Left lung (tissue), 10 donors: ENCODE data around the gene FUNDC1. TPM values are rescaled to one million over a fixed set of nuclear protein-coding genes. Genes with fewer than 3 reads are reported as not detected.
"Not testable (repeated sequence)": the region's sequence is repeated elsewhere in the genome, so short reads cannot be mapped to it uniquely, and the experiment has no call there.

Experiments used
- ATAC-seq: fragments of 200-7000 bp; cut with Tn5 transposase; one replicate; pipeline ENCODE4 v1.9.1; 2020; ENCODE audit warnings: moderate library complexity
- DNase-seq, 4 donors: peaks; one replicate each; pipeline ENCODE4 v3.0.0-alpha.2; 2013 to 2020
- H3K27ac ChIP-seq, 2 donors: fragments of 200-600 bp; sonication (generic) in 1 of 2; one replicate each; pipeline versions ENCODE4 v1.5.0 to v1.8.0; 2020 to 2021
- H3K27me3 ChIP-seq, 2 donors: fragments of 200-600 bp; sonication (generic) in 1 of 2; one replicate each; pipeline versions ENCODE4 v1.5.0 to v1.8.0; 2020 to 2021
- H3K36me3 ChIP-seq, 2 donors: fragments of 200-600 bp; sonication (generic) in 1 of 2; one replicate each; pipeline versions ENCODE4 v1.5.0 to v1.8.0; 2020 to 2021
- H3K4me1 ChIP-seq, 2 donors: fragments of 200-600 bp; one replicate each; pipeline ENCODE4 v1.8.0; 2021
- H3K4me3 ChIP-seq, 2 donors: fragments of 200-600 bp; sonication (generic) in 1 of 2; one replicate each; pipeline versions ENCODE4 v1.5.0 to v1.8.0; 2020 to 2021; ENCODE audit warnings: mild to moderate bottlenecking in 1 of 2
- H3K9me3 ChIP-seq, 2 donors: fragments of 200-600 bp; sonication (generic) in 1 of 2; one replicate each; pipeline versions ENCODE4 v1.5.0 to v1.8.0; 2020 to 2021
- intact Hi-C, 2 donors: fragments of 100-400 bp; cut with DNase I; formaldehyde crosslinking; loops; one replicate each; pipeline versions ENCODE4 v1.11.2 to v1.14.2; 2022
- polyA plus RNA-seq, 6 donors: library from polyadenylated mRNA; unstranded; fragments of 120-200 nt; gene quantifications; one replicate each; pipeline ENCODE4 v1.2.1, GENCODE V29; 2013; ENCODE audit not compliant: insufficient read length in 6 of 6
- total RNA-seq, 2 donors: library from RNA; stranded (reverse); fragmentation: NEBNext Ultra II Directional; extraction: Animal tissue kit (Norgen Biotek cat#: 25700); gene quantifications; one replicate each; pipeline ENCODE4 v1.2.1, GENCODE V29; 2021
- TF ChIP-seq, protein P1 (sequence below), 2 donors: fragments of 200-600 bp; sonication (generic) in 1 of 2; IDR thresholded peaks; one replicate each; pipeline versions ENCODE4 v1.5.0 to v1.8.0; 2021; ENCODE audit warnings: antibody characterized with exemption in 2 of 2
- donor health status: DM: no; HTN: yes; CAD: no.
- donor health status: DM: no; HTN: no; CAD: no.

FUNDC1 gene
- total and polyA plus RNA-seq, 8 donors: 10.3 to 27.9 (median 23.8) TPM

DNA sequence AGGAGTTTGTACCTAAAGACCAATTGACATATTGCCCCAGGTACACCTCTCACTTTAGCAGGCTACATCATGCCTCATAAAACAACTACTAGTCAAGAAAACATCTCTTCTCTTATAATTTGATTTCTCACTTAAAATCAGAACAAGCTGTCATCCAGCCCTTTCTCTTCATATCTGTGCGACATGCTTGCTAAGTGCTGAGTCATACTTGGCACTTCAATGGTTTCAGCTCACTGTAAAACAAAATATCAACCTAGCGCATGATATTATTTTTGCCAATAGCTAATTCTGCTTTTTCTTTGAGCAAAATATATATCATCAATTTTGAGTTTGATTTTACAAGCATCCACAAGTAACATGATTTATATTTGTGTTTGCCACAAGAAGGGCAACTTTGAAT lies 27.9 kb upstream of the FUNDC1 start:
- Histone ChIP-seq H3K36me3 (no peaks in the 10 kb centered on the region), H3K27ac (no peak overlapping the region), H3K4me1 (no peaks in the 10 kb centered on the region), H3K4me3 (no peak overlapping the region), H3K9me3 (peaks cover 4 to 23% of the 10 kb centered on the region in 2 donors), H3K27me3 (no peaks in the 10 kb centered on the region)
- ATAC-seq (no peak), DNase-seq (peak in 1 of 4 donors; percentile 1)
- intact Hi-C loops: no loop called here
- TF ChIP-seq, protein P1, sequence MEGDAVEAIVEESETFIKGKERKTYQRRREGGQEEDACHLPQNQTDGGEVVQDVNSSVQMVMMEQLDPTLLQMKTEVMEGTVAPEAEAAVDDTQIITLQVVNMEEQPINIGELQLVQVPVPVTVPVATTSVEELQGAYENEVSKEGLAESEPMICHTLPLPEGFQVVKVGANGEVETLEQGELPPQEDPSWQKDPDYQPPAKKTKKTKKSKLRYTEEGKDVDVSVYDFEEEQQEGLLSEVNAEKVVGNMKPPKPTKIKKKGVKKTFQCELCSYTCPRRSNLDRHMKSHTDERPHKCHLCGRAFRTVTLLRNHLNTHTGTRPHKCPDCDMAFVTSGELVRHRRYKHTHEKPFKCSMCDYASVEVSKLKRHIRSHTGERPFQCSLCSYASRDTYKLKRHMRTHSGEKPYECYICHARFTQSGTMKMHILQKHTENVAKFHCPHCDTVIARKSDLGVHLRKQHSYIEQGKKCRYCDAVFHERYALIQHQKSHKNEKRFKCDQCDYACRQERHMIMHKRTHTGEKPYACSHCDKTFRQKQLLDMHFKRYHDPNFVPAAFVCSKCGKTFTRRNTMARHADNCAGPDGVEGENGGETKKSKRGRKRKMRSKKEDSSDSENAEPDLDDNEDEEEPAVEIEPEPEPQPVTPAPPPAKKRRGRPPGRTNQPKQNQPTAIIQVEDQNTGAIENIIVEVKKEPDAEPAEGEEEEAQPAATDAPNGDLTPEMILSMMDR (IDR thresholded peaks at IDR 0.05): no peak

DNA sequence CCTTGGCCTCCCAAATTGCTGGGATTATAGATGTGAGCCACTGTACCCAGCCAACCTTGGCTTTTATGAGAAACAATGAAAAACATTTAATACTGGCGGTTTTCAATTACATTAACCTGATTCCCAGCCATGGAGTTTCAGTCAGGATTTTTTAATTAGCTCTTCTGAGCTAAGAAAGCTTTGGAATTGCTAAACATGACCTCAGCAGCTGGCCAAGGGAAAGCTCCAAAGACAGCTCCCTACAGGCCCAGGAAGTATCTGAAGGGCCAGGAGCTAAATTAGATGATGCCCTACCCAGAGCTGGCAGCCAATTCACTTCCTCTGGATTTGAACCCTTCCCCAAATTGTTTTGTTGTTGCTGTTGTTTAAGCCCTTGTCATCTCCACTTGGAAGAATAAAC lies 26.5 kb upstream of the FUNDC1 start:
- intact Hi-C loops: no loop called here
- DNase-seq: no peak

DNA sequence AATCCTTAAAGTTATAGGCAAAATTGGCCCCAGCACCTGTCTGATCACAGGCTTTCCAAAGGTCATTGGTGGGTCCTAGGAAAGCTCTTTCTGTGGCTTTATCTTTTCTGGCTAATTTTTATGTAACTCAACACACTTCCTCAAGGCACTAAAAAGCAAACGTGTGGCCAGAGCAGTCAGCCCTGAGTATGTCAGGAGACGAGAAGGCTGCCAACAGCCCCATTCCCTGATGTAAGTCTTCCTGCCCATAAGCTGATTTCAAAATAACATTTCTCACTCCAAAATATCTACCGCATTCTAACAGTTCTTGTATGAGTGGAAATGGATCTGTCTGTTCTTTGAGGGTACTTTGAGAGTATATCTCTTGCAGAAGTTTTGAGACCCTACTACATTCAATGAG lies 25.5 kb upstream of the FUNDC1 start:
- no peak for ATAC-seq

More for the DNA sequence above, 26.5 kb upstream of the FUNDC1 start:
- Histone ChIP-seq H3K9me3 (peaks cover 4 to 23% of the 10 kb centered on the region in 2 donors), H3K27me3 (no peaks in the 10 kb centered on the region), H3K27ac (no peak overlapping the region), H3K4me1 (no peaks in the 10 kb centered on the region), H3K36me3 (no peaks in the 10 kb centered on the region), H3K4me3 (no peak overlapping the region)
- TF ChIP-seq, protein P1 (IDR thresholded peaks at IDR 0.05): no peak
- ATAC-seq: no peak

DNA sequence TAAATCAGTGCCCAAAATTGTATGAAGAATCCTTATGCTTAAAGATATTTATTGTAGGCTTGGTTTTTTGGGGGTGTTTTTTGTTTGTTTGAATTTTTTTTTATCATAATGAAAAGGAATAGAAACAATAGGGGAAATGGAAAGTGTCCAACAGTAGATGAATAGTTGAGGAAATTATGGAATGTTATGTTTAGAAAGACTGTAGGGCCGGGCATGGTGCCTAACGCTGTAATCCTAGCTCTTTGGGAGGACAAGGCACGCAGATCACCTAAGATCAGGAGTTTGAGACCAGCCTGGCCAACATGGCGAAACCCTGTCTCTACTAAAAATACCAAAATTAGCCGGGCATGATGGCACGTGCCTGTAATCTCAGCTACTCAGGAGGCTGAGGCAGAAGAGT lies 19.2 kb upstream of the FUNDC1 start:
- ATAC-seq, H3K36me3 ChIP-seq, intact Hi-C loops, H3K4me3 ChIP-seq, H3K9me3 ChIP-seq, DNase-seq, H3K27me3 ChIP-seq, H3K27ac ChIP-seq, H3K4me1 ChIP-seq: not testable (repeated sequence)

More for the DNA sequence above, 25.5 kb upstream of the FUNDC1 start:
- Histone ChIP-seq H3K36me3 (no peaks in the 10 kb centered on the region), H3K27me3 (no peaks in the 10 kb centered on the region), H3K27ac (no peak overlapping the region), H3K4me1 (no peaks in the 10 kb centered on the region), H3K9me3 (peaks cover 4 to 19% of the 10 kb centered on the region in 2 donors), H3K4me3 (no peak overlapping the region)
- no peak for DNase-seq
- TF ChIP-seq, protein P1 (IDR thresholded peaks at IDR 0.05): no peak
- intact Hi-C loops: no loop called here

DNA sequence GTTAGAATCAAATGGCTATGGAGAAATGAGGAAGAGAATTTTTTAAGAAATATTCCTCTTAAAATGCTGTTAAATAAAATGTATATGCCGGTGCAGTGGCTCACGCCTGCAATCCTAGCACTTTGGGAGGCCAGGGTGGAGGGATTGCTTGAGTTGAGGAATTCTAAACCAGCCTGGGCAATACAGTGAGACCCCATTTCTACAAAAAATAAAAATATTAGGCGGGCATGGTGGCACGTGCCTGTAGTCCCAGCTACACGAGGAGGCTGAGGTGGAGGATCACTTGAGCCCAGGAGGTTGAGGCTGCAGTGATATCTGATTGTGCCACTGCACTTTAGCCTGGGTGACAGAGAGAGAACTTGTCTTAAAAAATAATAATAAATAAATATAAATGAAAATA lies 7.9 kb upstream of the FUNDC1 start:
- no peak for DNase-seq
- Histone ChIP-seq H3K27me3 (no peaks in the 10 kb centered on the region), H3K4me3 (no peak overlapping the region), H3K36me3 (no peaks in the 10 kb centered on the region), H3K27ac (no peak overlapping the region), H3K9me3 (no peaks in the 10 kb centered on the region), H3K4me1 (no peaks in the 10 kb centered on the region)
- intact Hi-C loops: no loop called here
- TF ChIP-seq, protein P1 (IDR thresholded peaks at IDR 0.05): no peak
- no peak for ATAC-seq

DNA sequence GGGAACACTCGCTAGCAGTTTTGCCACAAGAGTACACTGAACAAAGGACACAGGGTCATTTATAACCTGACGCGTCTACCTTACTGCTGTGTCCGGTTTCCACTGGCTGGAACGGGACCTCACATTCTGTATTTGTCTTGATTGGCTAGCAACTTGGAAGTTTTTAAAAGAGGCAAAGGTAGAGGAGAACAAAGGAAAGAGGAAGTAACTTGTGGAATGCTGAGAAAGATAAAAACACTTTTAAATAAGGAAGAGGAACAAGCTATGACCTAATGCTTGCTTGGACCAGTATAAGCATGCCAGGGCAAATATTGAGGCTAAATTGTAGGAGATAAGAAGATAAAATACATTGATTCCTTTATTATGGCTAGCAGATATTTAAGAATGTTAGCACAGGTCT lies 2.8 kb upstream of the FUNDC1 start:
- H3K9me3 ChIP-seq, ATAC-seq, intact Hi-C loops: not testable (repeated sequence)

More for the DNA sequence above, 2.8 kb upstream of the FUNDC1 start:
- H3K36me3 ChIP-seq, H3K27me3 ChIP-seq, H3K4me1 ChIP-seq, H3K4me3 ChIP-seq, DNase-seq: not testable (repeated sequence)
- peak overlapping the region in 1 of 2 donors; percentile 23 for H3K27ac ChIP-seq
